ENCODE measurements around the gene ZNF638.
"Not testable (repeated sequence)": the region's sequence is repeated elsewhere in the genome, so short reads cannot be mapped to it uniquely, and the experiment has no call there.

The ZNF638 gene

DNA sequence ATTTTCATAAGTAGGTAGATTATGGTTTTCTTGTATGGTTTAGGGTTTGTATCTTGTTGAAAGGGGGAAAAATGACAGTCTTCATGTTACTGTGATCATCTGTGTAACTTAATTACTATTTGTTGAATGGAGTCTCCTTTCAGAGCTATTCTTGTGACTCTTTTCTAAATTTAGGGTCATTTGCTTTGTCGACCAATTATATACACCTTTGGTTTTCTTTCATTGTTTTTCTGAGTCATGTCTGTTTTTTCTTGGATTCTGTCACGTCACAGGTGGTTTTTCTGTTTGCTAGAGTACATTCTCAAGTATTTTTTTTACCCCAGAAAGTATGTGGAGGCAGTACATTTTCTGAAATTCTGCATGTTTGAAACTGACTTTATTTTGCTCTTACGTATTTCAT is 78.0 kb downstream of the ZNF638 start:
- no peak for DNase-seq

DNA sequence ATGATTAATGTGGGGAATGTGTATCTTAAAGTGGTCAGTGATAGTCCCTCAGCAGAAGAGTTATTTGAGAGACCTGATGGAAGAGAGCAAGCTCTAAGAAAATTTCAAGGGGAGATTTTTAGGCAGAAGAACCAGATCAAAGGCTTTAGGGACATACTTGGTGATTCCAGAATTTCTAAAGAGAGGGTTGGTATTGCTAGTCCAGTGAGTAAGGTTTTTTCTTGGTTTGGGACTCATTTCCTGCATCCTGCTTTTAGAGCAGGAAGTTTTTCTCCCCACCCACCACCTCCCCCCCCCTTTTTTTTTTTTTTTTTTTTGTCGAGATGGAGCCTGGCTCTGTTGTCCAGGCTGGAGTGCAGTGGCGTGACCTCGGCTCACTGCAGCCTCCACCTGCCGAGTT is 79.1 kb downstream of the ZNF638 start:
- DNase-seq: no peak

DNA sequence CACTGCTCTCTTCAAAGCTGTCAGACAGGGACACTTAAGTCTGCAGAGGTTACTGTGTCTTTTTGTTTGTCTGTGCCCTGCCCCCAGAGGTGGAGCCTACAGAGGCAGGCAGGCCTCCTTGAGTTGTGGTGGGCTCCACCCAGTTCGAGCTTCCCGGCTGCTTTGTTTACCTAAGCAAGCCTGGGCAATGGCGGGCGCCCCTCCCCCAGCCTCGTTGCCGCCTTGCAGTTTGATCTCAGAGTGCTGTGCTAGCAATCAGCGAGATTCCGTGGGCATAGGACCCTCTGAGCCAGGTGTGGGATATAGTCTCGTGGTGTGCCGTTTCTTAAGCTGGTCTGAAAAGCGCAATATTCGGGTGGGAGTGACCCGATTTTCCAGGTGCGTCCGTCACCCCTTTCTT is 85.3 kb downstream of the ZNF638 start:
- peak; percentile 43 for DNase-seq

DNA sequence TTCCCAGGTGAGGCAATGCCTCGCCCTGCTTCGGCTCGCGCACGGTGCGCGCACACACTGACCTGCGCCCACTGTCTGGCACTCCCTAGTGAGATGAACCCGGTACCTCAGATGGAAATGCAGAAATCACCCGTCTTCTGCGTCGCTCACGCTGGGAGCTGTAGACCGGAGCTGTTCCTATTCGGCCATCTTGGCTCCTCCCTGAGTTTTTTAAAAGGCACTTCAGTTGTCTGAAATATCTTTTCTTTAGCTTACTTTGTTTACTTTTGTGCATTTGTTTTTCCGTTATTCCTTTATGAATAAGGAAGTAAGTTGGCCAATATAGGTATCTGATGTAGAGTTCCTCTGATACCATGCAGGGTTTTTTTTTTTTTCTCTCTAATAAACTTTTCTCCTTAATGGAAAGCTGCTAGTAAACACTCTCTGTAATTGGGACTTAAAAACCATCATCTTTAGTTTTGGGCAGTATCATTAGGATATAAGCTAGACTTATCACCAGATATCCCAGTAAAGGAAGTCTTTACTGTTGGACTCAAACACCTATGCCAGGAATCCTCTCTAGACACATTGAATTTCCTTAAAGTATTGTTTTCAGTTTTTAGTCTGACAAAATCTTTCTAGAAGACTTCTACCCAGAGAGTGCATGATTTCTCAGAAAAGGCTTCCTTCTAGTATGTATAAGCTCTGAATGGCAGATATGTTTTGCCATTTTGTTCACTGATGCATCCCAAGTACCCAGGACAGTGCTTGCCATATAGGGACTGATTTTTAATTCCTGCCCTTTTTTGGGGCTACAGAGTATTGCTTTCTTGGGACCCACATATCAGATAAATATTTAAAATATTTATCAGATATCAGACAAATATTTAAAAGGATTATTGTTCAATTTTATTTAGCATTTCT is 86.0 kb downstream of the ZNF638 start:
- DNase-seq: no peak

DNA sequence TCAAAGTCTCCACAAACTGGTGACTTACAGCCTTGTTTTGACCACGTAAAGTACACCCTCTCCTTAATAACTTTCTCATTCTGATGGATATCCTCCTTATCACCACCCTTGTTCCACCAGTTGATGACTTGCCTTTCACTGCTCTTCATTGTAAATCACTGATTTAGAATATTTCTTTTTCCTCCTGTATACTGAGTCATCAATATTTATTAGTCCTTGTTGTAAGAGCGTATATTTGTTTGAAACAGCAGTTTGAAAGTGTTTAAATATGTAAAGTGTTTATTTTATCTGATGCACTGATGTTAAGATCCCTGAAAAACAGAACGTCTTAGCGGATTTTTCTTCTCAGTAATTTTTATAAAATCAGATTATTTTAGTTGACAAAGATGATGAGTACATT is 87.6 kb downstream of the ZNF638 start:
- no peak for DNase-seq

DNA sequence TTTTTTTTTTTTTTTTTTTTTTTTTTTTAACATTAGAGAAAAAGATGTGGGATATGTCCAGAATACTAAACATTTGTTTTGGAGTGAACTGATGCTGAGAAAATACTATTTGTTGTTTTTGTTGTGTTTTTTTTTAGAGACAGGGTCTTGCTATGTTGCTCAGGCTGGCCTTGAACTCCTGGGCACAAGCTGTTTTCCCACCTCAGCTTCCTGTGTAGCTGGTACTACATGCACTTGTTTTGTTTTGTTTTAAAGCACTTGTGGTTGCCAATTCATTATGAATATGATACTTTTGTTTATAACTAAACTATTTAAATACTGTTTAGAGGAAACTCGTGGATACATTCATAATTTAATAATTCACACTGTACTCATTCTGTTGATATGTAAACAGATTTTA is 88.4 kb downstream of the ZNF638 start:
- no peak for DNase-seq

DNA sequence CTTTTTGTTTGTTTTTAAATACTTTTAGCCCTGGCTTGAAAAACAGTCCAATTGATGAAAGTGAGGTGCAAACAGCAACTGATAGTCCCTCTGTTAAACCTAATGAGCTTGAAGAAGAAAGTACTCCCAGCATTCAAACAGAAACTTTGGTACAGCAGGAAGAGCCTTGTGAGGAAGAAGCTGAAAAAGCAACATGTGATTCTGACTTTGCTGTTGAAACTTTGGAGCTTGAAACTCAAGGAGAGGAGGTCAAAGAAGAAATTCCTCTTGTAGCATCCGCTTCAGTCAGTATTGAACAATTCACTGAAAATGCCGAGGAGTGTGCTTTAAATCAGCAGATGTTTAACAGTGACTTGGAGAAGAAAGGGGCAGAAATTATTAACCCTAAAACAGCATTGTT is 91.2 kb downstream of the ZNF638 start:
- no peak for DNase-seq

DNA sequence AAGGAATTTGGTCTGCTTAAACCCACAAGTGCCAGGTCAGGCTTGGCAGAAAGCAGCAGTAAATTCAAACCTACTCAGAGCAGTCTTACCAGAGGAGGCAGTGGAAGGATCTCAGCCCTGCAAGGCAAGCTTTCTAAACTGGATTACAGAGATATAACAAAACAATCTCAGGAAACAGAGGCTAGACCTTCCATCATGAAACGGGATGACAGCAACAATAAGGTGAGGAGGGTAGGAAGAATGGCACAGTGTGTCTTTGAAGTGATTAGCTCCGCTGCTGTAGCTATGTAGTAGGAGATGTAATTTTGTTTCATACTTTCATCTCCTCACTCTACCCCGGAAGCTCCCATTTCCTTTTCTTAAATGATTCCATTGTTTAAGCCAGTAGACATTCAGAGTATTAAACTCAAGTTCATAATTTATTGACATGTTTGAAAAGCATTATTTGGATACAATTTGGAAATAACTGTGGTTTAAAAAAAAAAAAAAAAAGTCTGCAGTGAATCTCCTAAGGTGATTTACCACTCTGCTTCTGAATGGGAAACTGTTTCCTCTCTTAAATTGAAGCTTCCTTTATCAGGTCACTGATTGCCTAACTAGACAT is 92.3 kb downstream of the ZNF638 start:
- no peak for DNase-seq

DNA sequence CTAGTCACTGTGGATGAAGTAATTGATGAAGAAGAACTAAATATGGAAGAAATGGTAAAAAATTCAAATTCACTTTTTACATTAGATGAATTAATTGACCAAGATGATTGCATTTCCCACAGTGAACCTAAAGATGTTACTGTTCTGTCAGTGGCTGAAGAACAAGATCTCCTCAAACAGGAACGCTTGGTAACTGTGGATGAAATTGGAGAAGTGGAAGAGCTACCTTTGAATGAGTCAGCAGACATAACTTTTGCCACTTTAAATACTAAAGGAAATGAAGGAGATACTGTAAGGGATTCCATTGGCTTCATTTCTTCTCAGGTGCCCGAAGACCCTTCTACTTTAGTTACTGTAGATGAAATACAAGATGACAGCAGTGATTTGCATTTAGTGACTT is 95.1 kb downstream of the ZNF638 start:
- no peak for DNase-seq

DNA sequence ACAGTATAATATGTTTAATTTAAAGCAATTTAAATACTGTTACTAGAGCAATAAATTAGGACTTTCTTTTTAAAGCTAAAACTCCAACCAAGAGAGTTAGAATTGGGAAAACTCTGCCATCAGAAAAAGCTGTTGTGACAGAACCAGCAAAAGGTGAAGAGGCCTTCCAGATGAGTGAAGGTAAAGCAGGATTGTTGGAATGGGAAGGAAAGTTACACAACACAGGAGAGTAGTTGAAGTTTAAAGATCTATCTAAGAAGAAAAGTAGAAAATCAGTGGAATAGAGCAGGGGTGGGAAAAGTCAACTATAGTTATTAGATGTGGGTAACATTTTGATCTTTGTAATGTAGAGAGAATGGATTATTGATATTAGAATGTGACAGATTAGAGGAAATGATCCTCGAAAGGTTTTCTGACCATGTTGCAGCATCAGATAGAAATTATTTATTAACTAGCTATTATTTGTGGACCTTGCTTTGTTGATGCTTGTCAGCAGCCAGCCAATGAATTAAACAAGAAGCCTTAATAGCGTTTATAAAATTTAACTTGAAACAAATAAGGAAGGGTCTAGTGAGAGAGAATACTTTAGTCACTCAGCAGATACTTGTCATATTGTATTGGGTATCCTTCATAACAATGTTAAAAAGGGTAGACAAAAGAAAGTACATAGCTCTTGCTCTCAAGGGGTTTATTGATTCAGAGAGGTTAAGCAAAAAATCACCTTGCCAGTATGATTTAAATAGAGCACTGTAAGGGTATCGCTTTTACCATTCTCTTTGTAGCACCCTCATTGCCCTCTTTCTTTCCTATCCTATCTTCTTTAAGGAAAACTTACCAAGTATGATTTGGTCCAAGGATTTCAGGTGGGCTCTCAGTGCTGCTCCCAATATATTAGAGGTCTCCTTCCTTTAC is 97.1 kb downstream of the ZNF638 start:
- no peak for DNase-seq

DNA sequence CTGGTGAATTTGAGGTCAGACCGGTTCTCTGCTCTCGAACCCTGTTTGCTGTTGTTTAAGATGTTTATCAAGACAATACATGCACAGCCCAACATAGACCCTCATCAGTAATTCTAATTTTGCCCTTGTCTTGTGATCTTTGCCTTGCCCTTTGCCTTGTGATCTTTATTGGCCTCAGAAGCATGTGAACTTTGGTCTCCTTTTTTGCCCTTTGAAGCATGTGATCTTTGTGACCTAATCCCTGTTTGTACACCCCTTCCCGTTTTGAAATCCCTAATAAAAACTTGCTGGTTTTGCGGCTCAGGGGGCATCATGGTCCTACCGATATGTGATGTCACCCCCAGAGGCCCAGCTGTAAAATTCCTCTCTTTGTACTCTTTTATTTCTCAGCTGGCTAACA is 113.6 kb downstream of the ZNF638 start:
- not testable (repeated sequence) for DNase-seq

DNA sequence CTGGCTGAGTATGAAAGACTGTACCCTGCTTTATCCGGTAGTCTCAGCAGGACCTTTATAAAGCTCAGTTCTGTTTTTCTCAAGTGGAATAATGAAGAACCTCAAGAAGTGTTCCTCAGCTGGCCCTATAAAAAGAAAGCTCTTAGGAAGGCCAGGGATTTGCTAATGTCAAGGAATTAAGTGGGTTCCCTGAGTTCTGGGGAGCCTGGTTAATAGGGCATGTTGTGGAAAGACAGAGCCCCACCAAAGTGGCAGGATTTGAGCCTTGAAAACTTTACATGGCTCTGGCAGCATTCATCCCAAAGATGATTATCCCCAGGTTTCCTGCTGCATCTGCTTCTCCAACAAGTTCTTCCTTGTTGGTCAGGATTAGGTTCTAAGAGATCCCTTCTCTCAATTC is 114.9 kb downstream of the ZNF638 start:
- no peak for DNase-seq

DNA sequence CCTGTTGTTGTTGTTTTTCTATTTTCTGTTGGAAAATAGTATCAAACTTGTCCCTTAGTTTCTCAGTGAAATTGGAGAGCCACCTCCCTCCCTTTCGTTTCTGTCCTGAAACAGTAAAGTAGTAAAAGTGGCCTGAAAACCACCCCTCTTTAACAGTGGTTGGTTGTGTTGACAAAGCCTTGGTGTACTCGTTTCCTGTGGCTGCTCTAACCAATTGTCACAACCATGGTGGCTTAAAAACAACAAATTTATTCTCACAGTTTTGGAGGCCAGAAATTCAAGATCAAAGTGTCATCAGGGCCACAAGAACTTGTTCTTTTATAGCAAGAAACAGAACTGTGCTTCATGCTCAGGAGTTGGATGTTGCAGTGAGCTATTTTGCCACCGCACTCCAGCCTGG is 117.8 kb downstream of the ZNF638 start:
- DNase-seq: no peak

DNA sequence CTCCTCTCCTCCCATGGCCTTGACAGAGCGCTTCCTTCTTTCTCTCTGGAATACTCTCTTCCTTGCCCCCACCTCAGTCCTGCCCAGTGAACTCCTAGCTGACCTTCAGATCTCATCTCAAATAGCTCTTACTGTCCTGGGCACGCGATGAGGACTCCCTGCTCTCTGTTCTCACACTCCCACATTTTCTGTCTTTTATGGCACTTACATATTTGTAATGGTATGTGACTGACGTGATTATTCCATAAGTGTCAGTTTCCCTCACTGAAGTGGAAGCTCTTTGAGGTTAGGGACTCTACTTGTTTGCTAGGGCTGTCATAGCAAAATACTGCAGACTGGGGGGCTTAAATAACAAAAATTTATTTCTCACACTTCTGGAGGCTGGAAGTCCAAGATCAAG is 120.1 kb downstream of the ZNF638 start:
- no peak for DNase-seq

DNA sequence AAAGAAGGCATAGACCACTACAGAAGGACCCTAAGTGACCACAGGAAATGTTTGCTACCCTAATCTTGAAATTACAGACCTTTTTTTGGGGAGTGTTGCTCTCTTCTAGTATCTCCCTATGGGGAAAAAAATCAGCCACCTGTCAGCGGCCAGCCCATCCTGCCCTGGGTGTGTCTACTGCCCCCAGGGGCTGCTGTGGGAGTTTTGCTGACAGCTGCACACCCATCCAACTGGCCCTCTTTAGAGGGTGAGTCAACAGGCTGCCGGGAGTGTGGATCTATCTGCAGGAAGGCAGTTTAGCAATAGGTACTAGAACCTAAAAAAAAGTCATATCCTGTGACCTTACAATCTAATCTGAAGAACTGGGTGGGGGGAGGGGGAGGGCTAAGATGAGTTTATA is 121.0 kb downstream of the ZNF638 start:
- DNase-seq: peak; percentile 53

DNA sequence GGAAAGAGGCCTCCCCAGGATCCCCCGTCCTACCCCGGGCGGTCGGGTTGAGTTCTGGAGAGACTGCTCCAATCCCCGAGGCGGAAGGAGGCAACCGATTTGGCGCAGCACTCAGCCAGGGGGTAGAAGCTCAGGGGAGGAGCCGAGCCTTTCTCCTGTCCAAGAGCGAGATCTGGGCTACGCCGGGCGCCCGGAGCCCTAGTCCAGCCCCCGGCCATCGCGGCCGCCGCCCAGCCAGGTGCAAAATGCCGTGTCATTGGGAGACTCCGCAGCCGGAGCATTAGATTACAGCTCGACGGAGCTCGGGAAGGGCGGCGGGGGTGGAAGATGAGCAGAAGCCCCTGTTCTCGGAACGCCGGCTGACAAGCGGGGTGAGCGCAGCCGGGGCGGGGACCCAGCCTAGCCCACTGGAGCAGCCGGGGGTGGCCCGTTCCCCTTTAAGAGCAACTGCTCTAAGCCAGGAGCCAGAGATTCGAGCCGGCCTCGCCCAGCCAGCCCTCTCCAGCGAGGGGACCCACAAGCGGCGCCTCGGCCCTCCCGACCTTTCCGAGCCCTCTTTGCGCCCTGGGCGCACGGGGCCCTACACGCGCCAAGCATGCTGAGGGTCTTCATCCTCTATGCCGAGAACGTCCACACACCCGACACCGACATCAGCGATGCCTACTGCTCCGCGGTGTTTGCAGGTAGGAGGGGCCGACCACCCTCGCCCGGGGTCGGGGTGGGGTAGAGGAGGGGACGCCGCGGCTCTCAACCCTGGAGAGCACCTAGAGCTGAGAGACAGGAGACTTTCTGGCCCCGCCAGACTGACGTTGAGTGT is 122.0 kb downstream of the ZNF638 start, which contains the start of gene DYSF:
Gene DYSF (plus strand): TSS at position 158 of the 817 bp plus-strand sequence.
- DNase-seq: no peak

DNA sequence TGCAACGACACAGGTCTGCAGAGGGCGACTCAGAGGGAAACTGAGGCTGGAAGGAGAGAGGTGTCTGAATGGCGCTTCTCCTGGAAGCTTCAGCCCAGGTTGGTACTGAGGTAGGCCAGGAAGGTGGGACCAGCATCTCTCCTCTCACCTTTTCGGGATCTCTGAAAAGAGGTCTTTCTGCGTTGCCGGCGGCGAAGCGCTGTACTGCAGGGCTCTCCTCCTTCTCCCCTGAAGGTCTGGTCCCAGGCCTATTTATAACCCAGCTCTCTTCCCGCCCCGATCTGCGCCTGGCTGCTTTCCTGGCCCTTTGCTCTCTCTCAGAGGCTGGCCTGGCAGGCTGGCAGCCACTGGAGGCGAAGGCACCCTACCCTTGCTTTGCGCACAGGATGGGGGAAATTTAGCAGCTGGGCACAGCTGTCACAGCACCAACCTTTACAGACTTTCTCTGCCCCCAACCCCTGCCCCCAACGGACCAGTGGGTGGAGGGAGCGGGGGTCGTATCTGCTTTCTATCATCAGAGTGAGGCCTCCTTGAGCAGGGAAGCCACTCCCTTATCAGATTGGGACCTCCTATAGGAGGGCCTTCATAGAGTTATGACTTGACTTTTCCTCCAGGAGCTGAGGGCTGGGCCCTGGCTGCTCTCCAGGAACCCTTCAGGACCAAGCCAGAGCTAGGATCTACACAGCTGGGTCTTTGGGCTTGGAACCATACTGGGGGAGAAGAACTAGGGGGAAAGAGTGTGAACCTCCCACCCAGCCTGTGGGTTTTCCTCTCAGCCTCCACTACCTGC is 122.8 kb downstream of the ZNF638 start:
- no peak for DNase-seq

DNA sequence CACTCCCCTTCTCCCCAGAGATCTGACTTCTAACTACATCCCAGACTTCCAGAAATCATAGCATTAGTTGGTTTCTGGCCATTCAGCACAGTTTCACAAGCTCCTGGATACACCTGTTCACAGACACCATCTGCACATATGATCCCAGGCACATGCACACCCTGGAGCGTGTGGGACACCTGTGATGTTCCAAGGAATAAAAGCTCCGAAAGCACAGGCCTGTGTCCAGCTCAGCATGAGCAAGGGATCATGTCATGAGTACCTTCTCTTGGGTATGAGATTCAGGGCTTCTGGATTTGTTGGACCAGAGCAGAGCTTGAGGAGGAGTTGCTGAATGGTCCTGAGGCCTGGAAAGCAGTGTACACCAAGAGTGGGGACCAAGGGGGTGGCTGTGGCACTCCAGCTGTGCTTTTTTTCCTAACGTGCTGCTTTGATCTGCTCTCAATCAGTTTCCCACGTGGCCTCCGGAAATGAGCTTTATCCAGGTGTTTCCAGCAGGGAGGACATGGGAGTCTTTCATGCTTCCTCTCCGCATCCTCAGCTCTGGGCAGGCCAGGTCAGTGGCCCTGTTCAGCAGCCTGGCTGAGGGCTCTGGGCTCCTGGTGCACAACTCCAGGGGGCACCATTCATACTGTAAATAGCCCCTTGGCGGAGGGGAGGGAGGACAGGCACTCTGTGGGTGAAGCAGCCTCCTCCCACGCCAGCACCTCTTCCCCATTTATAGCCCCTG is 123.6 kb downstream of the ZNF638 start:
- DNase-seq: no peak

DNA sequence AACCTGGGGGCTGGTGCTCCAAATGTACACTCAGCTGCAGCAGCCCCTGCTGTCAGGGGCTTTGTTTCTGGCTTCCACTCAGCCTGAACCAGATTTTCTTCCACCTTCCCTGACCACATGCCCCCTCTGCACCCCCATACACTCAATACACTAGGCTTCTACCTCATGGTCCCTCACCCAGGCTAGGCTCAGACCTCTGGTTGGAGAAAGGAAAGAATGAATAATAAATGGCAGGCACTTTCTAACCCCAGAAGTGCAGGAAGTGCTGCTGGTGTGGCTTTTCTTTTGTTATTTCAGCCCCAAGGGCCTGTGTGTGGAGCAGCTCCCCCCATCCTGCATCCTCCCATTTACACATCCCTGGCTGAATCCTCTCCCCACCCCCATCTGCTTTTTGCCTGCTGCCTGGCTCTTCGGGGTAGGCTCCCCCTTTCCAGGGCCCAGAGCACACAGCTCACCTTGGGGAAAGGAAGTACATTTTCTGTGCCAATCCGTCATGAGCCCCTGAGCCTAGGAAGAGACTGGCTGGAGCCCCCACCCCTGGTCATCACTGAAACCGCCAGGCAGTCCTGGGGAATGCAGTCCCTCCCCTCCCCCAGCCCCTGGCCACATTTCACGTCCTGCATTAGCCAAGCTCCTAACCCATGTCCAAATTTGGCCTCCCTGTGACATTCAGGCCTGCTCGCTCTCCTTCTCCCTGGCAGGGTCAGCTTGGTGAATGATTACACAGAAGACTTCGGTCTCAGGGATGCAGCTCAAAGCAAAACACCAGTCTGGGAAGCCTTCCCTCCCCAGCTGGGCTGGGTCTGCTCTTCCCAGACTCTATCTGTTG is 124.4 kb downstream of the ZNF638 start:
- no peak for DNase-seq

DNA sequence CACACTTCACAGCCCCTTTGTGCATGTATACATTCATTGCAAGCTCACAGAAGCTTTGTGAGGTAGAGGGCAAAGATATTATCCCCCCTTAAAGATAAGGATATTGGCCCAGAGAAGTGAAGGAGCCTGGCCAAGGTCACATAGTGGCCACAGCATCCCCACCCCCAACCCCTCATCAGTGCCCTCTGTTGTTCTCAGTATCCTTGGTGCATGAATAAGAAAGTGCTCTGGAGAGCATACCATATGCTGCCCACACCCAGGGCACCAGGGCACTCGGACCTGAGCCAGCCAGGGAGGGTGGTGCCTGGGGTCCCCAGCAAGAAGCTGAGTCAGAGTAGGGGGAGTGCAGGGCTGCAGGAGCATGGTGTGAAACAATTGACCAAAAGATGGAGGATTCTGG is 125.0 kb downstream of the ZNF638 start:
- DNase-seq: no peak

Measured in CD4-positive, alpha-beta T cell treated with Interleukin-15 for 1 hour (primary cell).